ENCODE results near the gene GALNTL6. TPM values are rescaled to one million over a fixed set of nuclear protein-coding genes. Genes with fewer than 3 reads are reported as not detected.

Gene GALNTL6
- total and polyA plus RNA-seq, 7 experiments from 2014 or later, result not detected

- POLR2A ChIA-PET, result no interaction called here
- no peak for DNase-seq
Observed at GRCh38 chr4:172919269-172919668, 1106.1 kb downstream of the GALNTL6 start.

GRCh38 chr4:172927096-172927814, 1114.1 kb downstream of the GALNTL6 start:
- H3K27me3 Mint-ChIP-seq, result peaks cover 0 to 16% (median 0%) of the 10 kb centered on the region in 5 donors

More at GRCh38 chr4:172919269-172919668, 1106.1 kb downstream of the GALNTL6 start:
- CTCF ChIA-PET, result no interaction called here
- H3K9me3 Mint-ChIP-seq, result peaks cover 0 to 20% (median 10%) of the 10 kb centered on the region in 11 donors
- Histone ChIP-seq H3K36me3 (ENCODE audit: control insufficient read depth in 2 of 3, insufficient read depth in 3 of 3, low read length in 3 of 3) (no peaks in the 10 kb centered on the region), H3K4me3 (ENCODE audit: low read length) (no peak overlapping the region), H3K9me3 (ENCODE audit: control insufficient read depth in 2 of 3, low read length in 3 of 3) (no peaks in the 10 kb centered on the region), H3K27me3 (ENCODE audit: control insufficient read depth in 2 of 2, insufficient read depth in 2 of 2, low read length in 2 of 2) (no peaks in the 10 kb centered on the region), H3K27ac (ENCODE audit: low read depth, low read length) (no peak overlapping the region), H3K4me1 (ENCODE audit: control insufficient read depth in 2 of 2, insufficient read depth in 2 of 2, low read length in 2 of 2) (no peaks in the 10 kb centered on the region)
- no peaks in the 10 kb centered on the region for H3K36me3 Mint-ChIP-seq
- ATAC-seq, result no peak
- peaks cover 0 to 6% (median 0%) of the 10 kb centered on the region in 5 donors for H3K27me3 Mint-ChIP-seq
- intact Hi-C loops (cut with micrococcal nuclease), result no loop called here
- no peak overlapping the region for H3K27ac Mint-ChIP-seq
- H3K4me1 Mint-ChIP-seq, result no peaks in the 10 kb centered on the region
- no peak overlapping the region for H3K4me3 Mint-ChIP-seq

GRCh38 chr4:172928347-172928746, 1115.1 kb downstream of the GALNTL6 start:
- H3K9me3 Mint-ChIP-seq, result peaks cover 0 to 9% (median 3%) of the 10 kb centered on the region in 11 donors
- H3K36me3 Mint-ChIP-seq, result no peaks in the 10 kb centered on the region
- ChIA-PET CTCF (no interaction called here), POLR2A (no interaction called here)
- no peaks in the 10 kb centered on the region for H3K27me3 ChIP-seq (ENCODE audit: control insufficient read depth in 2 of 2, insufficient read depth in 2 of 2, low read length in 2 of 2)
- no peak overlapping the region for H3K27ac ChIP-seq (ENCODE audit: low read depth, low read length)
- H3K4me1 Mint-ChIP-seq, result no peaks in the 10 kb centered on the region
- H3K36me3 ChIP-seq (ENCODE audit: control insufficient read depth in 2 of 3, insufficient read depth in 3 of 3, low read length in 3 of 3), result no peaks in the 10 kb centered on the region
- no peak overlapping the region for H3K4me3 Mint-ChIP-seq
- no peaks in the 10 kb centered on the region for H3K4me1 ChIP-seq (ENCODE audit: control insufficient read depth in 2 of 2, insufficient read depth in 2 of 2, low read length in 2 of 2)
- no peaks in the 10 kb centered on the region for H3K9me3 ChIP-seq (ENCODE audit: control insufficient read depth in 2 of 3, low read length in 3 of 3)
- no peak overlapping the region for H3K27ac Mint-ChIP-seq
- DNase-seq (no peak), ATAC-seq (no peak)
- H3K27me3 Mint-ChIP-seq, result peaks cover 0 to 10% (median 0%) of the 10 kb centered on the region in 5 donors
- intact Hi-C loops (cut with micrococcal nuclease), result no loop called here
- no peak overlapping the region for H3K4me3 ChIP-seq (ENCODE audit: low read length)

More at GRCh38 chr4:172927096-172927814, 1114.1 kb downstream of the GALNTL6 start:
- H3K27ac Mint-ChIP-seq, result no peak overlapping the region
- ChIA-PET POLR2A (no interaction called here), CTCF (no interaction called here)
- intact Hi-C loops (cut with micrococcal nuclease), result no loop called here
- peaks cover 0 to 16% (median 5%) of the 10 kb centered on the region in 11 donors for H3K9me3 Mint-ChIP-seq
- DNase-seq (no peak), ATAC-seq (no peak)
- Histone ChIP-seq H3K9me3 (ENCODE audit: control insufficient read depth in 2 of 3, low read length in 3 of 3) (no peaks in the 10 kb centered on the region), H3K4me1 (ENCODE audit: control insufficient read depth in 2 of 2, insufficient read depth in 2 of 2, low read length in 2 of 2) (no peaks in the 10 kb centered on the region), H3K36me3 (ENCODE audit: control insufficient read depth in 2 of 3, insufficient read depth in 3 of 3, low read length in 3 of 3) (no peaks in the 10 kb centered on the region), H3K4me3 (ENCODE audit: low read length) (no peak overlapping the region), H3K27ac (ENCODE audit: low read depth, low read length) (no peak overlapping the region), H3K27me3 (ENCODE audit: control insufficient read depth in 2 of 2, insufficient read depth in 2 of 2, low read length in 2 of 2) (no peaks in the 10 kb centered on the region)
- H3K4me1 Mint-ChIP-seq, result no peaks in the 10 kb centered on the region
- H3K36me3 Mint-ChIP-seq, result no peaks in the 10 kb centered on the region
- no peak overlapping the region for H3K4me3 Mint-ChIP-seq

GRCh38 chr4:172938072-172938829, 1125.0 kb downstream of the GALNTL6 start:
- Mint-ChIP-seq H3K36me3 (no peaks in the 10 kb centered on the region), H3K4me1 (no peaks in the 10 kb centered on the region), H3K4me3 (no peak overlapping the region), H3K27me3 (peaks cover 0 to 9% (median 5%) of the 10 kb centered on the region in 5 donors), H3K9me3 (peaks cover 0 to 3% (median 0%) of the 10 kb centered on the region in 11 donors), H3K27ac (no peak overlapping the region)
- ATAC-seq (no peak), DNase-seq (no peak)
- intact Hi-C loops (cut with micrococcal nuclease), result no loop called here
- no peak overlapping the region for H3K4me3 ChIP-seq (ENCODE audit: low read length)
- H3K4me1 ChIP-seq (ENCODE audit: control insufficient read depth in 2 of 2, insufficient read depth in 2 of 2, low read length in 2 of 2), result no peaks in the 10 kb centered on the region
- ChIA-PET POLR2A (no interaction called here), CTCF (no interaction called here)
- no peak overlapping the region for H3K27ac ChIP-seq (ENCODE audit: low read depth, low read length)
- H3K27me3 ChIP-seq (ENCODE audit: control insufficient read depth in 2 of 2, insufficient read depth in 2 of 2, low read length in 2 of 2), result no peaks in the 10 kb centered on the region
- H3K9me3 ChIP-seq (ENCODE audit: control insufficient read depth in 2 of 3, low read length in 3 of 3), result no peaks in the 10 kb centered on the region
- H3K36me3 ChIP-seq (ENCODE audit: control insufficient read depth in 2 of 3, insufficient read depth in 3 of 3, low read length in 3 of 3), result no peaks in the 10 kb centered on the region

GRCh38 chr4:172938870-172939269, 1125.7 kb downstream of the GALNTL6 start:
- ChIA-PET POLR2A (no interaction called here), CTCF (no interaction called here)
- H3K4me3 ChIP-seq (ENCODE audit: low read length), result no peak overlapping the region
- no peaks in the 10 kb centered on the region for H3K9me3 ChIP-seq (ENCODE audit: control insufficient read depth in 2 of 3, low read length in 3 of 3)
- no peaks in the 10 kb centered on the region for H3K27me3 ChIP-seq (ENCODE audit: control insufficient read depth in 2 of 2, insufficient read depth in 2 of 2, low read length in 2 of 2)
- intact Hi-C loops (cut with micrococcal nuclease), result no loop called here
- DNase-seq (no peak), ATAC-seq (no peak)
- Mint-ChIP-seq H3K27me3 (peaks cover 0 to 10% (median 8%) of the 10 kb centered on the region in 5 donors), H3K4me1 (no peaks in the 10 kb centered on the region), H3K27ac (no peak overlapping the region), H3K9me3 (peaks cover 0 to 3% (median 0%) of the 10 kb centered on the region in 11 donors), H3K36me3 (no peaks in the 10 kb centered on the region), H3K4me3 (no peak overlapping the region)
- H3K27ac ChIP-seq (ENCODE audit: low read depth, low read length), result no peak overlapping the region
- H3K36me3 ChIP-seq (ENCODE audit: control insufficient read depth in 2 of 3, insufficient read depth in 3 of 3, low read length in 3 of 3), result no peaks in the 10 kb centered on the region
- H3K4me1 ChIP-seq (ENCODE audit: control insufficient read depth in 2 of 2, insufficient read depth in 2 of 2, low read length in 2 of 2), result no peaks in the 10 kb centered on the region

- H3K4me3 ChIP-seq (ENCODE audit: low read length), result no peak overlapping the region
- no peak overlapping the region for H3K4me3 Mint-ChIP-seq
- H3K36me3 Mint-ChIP-seq, result no peaks in the 10 kb centered on the region
- no peaks in the 10 kb centered on the region for H3K4me1 Mint-ChIP-seq
- DNase-seq, result no peak
- H3K4me1 ChIP-seq (ENCODE audit: control insufficient read depth in 2 of 2, insufficient read depth in 2 of 2, low read length in 2 of 2), result no peaks in the 10 kb centered on the region
- no peak overlapping the region for H3K27ac Mint-ChIP-seq
- peaks cover 0 to 9% (median 4%) of the 10 kb centered on the region in 5 donors for H3K27me3 Mint-ChIP-seq
- no peaks in the 10 kb centered on the region for H3K36me3 ChIP-seq (ENCODE audit: control insufficient read depth in 2 of 3, insufficient read depth in 3 of 3, low read length in 3 of 3)
- peaks cover 0 to 3% (median 0%) of the 10 kb centered on the region in 11 donors for H3K9me3 Mint-ChIP-seq
- no peak overlapping the region for H3K27ac ChIP-seq (ENCODE audit: low read depth, low read length)
- no peaks in the 10 kb centered on the region for H3K27me3 ChIP-seq (ENCODE audit: control insufficient read depth in 2 of 2, insufficient read depth in 2 of 2, low read length in 2 of 2)
- ChIA-PET POLR2A (no interaction called here), CTCF (no interaction called here)
- no peak for ATAC-seq
- intact Hi-C loops (cut with micrococcal nuclease), result no loop called here
- H3K9me3 ChIP-seq (ENCODE audit: control insufficient read depth in 2 of 3, low read length in 3 of 3), result no peaks in the 10 kb centered on the region
Observed at GRCh38 chr4:172942840-172943239, 1129.6 kb downstream of the GALNTL6 start.

Measured in naive thymus-derived CD4-positive, alpha-beta T cell (primary cell).